ENCODE results near the gene ZNF653. TPM values are rescaled to one million over a fixed set of nuclear protein-coding genes. Genes with fewer than 3 reads are reported as not detected.

The ZNF653 gene
- total RNA-seq, 3 donors from 2014 or later (not counting 1 experiment from before 2014, with no cell fraction given), result 9.9 to 15.4 (median 10.8) TPM

GRCh38 chr19:11513946-11514345 is 8.3 kb upstream of the ZNF653 start:
- peaks cover 16% of the 10 kb centered on the region for H3K36me3 ChIP-seq (ENCODE audit: control insufficient read depth, insufficient read depth, low read length)

GRCh38 chr19:11510444-11510843 is 4.8 kb upstream of the ZNF653 start:
- no peaks in the 10 kb centered on the region for H3K27me3 Mint-ChIP-seq (ENCODE audit: low read depth in 2 of 2)
- intact Hi-C loops (cut with micrococcal nuclease), result no loop called here
- no peak overlapping the region for H3K4me3 Mint-ChIP-seq
- TF ChIP-seq CTCF (IDR thresholded peaks at IDR 0.05), result no peak
- H3K27me3 ChIP-seq (ENCODE audit: control insufficient read depth, insufficient read depth, low read length), result no peaks in the 10 kb centered on the region
- H3K4me1 ChIP-seq (ENCODE audit: control insufficient read depth, insufficient read depth, low read length), result peaks cover 9% of the 10 kb centered on the region
- peaks cover 12% of the 10 kb centered on the region for H3K36me3 ChIP-seq (ENCODE audit: control insufficient read depth, insufficient read depth, low read length)
- DNase-seq (no peak), ATAC-seq (no peak)
- no peaks in the 10 kb centered on the region for H3K36me3 Mint-ChIP-seq
- peaks cover 8 to 11% of the 10 kb centered on the region in 2 donors for H3K4me1 Mint-ChIP-seq
- H3K9me3 Mint-ChIP-seq, result no peaks in the 10 kb centered on the region
- H3K27ac Mint-ChIP-seq, result peak overlapping the region in 1 of 2 donors; percentile 15
- no peak overlapping the region for H3K27ac ChIP-seq (ENCODE audit: low read length)
- H3K4me3 ChIP-seq (ENCODE audit: low read length), result no peak overlapping the region
- no peaks in the 10 kb centered on the region for H3K9me3 ChIP-seq (ENCODE audit: control insufficient read depth, insufficient read depth, low read length)
- 97% methylated on average over 8 of the region's 8 CpGs for WGBS (ENCODE audit: insufficient coverage)

More at GRCh38 chr19:11513946-11514345, 8.3 kb upstream of the ZNF653 start:
- intact Hi-C loops (cut with micrococcal nuclease), result no loop called here
- Histone ChIP-seq H3K27ac (ENCODE audit: low read length) (no peak overlapping the region), H3K4me1 (ENCODE audit: control insufficient read depth, insufficient read depth, low read length) (no peaks in the 10 kb centered on the region), H3K9me3 (ENCODE audit: control insufficient read depth, insufficient read depth, low read length) (no peaks in the 10 kb centered on the region), H3K4me3 (ENCODE audit: low read length) (no peak overlapping the region), H3K27me3 (ENCODE audit: control insufficient read depth, insufficient read depth, low read length) (no peaks in the 10 kb centered on the region)
- ATAC-seq, result no peak
- H3K4me3 Mint-ChIP-seq, result no peak overlapping the region
- no peaks in the 10 kb centered on the region for H3K36me3 Mint-ChIP-seq
- no peak overlapping the region for H3K27ac Mint-ChIP-seq
- no peaks in the 10 kb centered on the region for H3K9me3 Mint-ChIP-seq
- DNase-seq, result no peak
- no peaks in the 10 kb centered on the region for H3K27me3 Mint-ChIP-seq (ENCODE audit: low read depth in 2 of 2)
- TF ChIP-seq CTCF (IDR thresholded peaks at IDR 0.05), result no peak
- WGBS (ENCODE audit: insufficient coverage), result 98% methylated on average over 20 of the region's 20 CpGs
- peaks cover 0 to 4% of the 10 kb centered on the region in 2 donors for H3K4me1 Mint-ChIP-seq

- Mint-ChIP-seq H3K4me1 (peaks cover 15 to 19% of the 10 kb centered on the region in 2 donors), H3K9me3 (no peaks in the 10 kb centered on the region), H3K27me3 (ENCODE audit: low read depth in 2 of 2) (no peaks in the 10 kb centered on the region), H3K4me3 (peak overlapping the region; percentile 56), H3K36me3 (no peaks in the 10 kb centered on the region), H3K27ac (peak overlapping the region in 1 of 2 donors; percentile 88)
- 98% methylated on average over 17 of the region's 18 CpGs for WGBS (ENCODE audit: insufficient coverage)
- intact Hi-C loops (cut with micrococcal nuclease), result loop anchor here (10.0 kb wide), 1 partner anchor 133 kb away; the partner anchor contains the start of gene SWSAP1
- H3K4me1 ChIP-seq (ENCODE audit: control insufficient read depth, insufficient read depth, low read length), result peaks cover 16% of the 10 kb centered on the region
- TF ChIP-seq CTCF (IDR thresholded peaks at IDR 0.05), result no peak
- ATAC-seq, result no peak
- no peak overlapping the region for H3K27ac ChIP-seq (ENCODE audit: low read length)
- DNase-seq, result no peak
- H3K36me3 ChIP-seq (ENCODE audit: control insufficient read depth, insufficient read depth, low read length), result peaks cover 5% of the 10 kb centered on the region
- no peaks in the 10 kb centered on the region for H3K9me3 ChIP-seq (ENCODE audit: control insufficient read depth, insufficient read depth, low read length)
- H3K4me3 ChIP-seq (ENCODE audit: low read length), result no peak overlapping the region
- H3K27me3 ChIP-seq (ENCODE audit: control insufficient read depth, insufficient read depth, low read length), result no peaks in the 10 kb centered on the region
Measured at GRCh38 chr19:11507370-11508078, 1.9 kb upstream of the ZNF653 start.
